ENCODE data around the gene GCC2. TPM values are rescaled to one million over a fixed set of nuclear protein-coding genes. Genes with fewer than 3 reads are reported as not detected.
"Not testable (repeated sequence)": the region's sequence is repeated elsewhere in the genome, so short reads cannot be mapped to it uniquely, and the experiment has no call there.

GCC2 gene
- polyA plus RNA-seq, 1 donor: 19.4 TPM

DNA sequence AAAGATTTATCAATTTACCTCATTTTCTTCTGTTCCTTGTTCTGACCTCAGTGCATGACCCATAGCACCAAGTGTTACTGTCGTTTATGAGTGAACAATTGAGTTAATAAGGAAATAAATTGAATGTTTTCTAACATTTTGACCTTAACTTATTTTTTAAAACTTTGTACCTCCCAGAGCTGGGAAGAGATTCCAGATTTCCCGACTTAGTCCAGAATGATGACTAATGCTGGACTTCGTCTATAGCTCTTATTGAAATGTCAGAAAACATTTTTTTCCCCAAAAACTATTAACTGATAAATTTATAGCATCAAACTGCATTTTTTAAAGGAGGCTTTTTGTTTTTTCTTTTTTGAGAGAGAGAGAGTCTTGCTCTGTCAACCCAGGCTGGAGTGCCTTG is 63.4 kb downstream of the GCC2 start:
- DNase-seq (ENCODE audit: low read depth): peak; percentile 63

DNA sequence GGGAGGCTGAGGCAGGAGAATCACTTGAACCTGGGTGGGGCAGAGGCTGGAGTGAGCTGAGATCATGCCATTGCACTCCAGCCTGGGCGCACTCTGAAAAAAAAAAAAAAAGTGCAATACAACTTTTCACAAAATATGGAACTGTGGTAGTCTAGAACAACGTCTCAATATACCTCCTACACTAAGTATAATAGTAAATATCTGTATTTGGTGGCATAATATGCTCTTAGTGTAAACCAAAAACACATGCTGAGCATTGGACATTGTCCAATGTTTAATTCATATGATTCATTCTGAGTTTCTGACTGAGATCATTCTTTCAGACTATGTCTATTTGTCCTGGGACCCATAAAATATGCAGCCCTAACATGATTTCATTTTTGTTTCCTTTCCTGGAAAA is 65.5 kb downstream of the GCC2 start:
- not testable (repeated sequence) for DNase-seq (ENCODE audit: low read depth)

DNA sequence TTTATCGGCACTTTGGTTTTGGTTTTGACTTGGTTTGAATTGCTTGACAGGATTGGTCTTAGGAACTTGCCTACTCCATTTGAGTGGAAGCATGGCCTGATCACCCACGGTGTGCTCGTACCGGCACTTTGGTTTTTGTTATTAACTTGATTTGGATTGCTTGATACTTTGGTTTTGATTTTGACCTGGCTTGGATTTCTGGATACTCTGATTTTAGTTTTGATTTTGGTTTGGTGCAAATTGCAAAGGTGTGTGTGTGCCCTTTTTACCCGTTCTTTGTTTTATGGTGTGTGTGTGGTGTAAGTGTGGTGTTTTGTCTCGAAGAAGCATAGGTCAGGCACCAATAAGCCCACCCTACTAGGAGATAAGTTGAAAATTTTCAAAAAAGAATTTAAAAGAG is 75.7 kb downstream of the GCC2 start:
- not testable (repeated sequence) for DNase-seq (ENCODE audit: low read depth)

DNA sequence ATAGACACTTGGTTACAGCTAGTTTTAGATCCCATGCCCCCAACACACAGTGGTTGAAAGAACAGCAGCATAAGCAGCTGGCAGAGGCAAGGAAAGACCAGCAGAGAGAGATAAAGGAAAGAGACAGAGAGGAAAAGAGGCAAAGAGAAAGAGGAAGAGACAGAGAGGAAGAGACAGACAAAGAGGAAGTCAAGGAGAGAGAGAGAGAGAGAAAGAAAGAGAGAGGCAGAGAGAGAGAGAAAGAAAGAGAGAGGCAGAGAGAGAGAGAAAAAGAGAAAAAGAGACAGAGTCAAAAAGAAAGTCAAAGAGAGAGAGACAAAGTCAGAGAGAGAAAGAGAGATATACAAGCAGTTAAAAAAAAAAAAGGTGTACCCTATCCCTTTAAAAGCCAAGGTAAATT is 76.3 kb downstream of the GCC2 start:
- DNase-seq (ENCODE audit: low read depth): not testable (repeated sequence)

DNA sequence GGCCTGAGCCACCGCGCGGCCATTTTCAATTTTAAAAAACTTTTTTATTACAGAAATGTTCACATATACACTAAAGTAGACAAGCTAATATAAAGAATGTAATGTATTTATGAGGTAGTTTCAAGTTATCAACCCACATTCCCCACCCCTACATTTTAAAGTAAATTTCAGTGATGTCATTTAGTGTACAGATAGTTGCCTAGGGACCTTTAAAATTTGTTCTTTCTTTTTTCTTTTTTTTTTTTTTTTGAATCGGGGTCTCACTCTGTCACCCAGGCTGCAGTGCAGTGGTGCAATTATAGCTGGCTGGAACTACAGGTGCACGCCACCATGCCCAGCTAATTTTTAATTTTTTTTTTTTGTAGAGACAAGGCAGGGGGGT is 82.7 kb downstream of the GCC2 start:
- DNase-seq (ENCODE audit: low read depth): no peak

DNA sequence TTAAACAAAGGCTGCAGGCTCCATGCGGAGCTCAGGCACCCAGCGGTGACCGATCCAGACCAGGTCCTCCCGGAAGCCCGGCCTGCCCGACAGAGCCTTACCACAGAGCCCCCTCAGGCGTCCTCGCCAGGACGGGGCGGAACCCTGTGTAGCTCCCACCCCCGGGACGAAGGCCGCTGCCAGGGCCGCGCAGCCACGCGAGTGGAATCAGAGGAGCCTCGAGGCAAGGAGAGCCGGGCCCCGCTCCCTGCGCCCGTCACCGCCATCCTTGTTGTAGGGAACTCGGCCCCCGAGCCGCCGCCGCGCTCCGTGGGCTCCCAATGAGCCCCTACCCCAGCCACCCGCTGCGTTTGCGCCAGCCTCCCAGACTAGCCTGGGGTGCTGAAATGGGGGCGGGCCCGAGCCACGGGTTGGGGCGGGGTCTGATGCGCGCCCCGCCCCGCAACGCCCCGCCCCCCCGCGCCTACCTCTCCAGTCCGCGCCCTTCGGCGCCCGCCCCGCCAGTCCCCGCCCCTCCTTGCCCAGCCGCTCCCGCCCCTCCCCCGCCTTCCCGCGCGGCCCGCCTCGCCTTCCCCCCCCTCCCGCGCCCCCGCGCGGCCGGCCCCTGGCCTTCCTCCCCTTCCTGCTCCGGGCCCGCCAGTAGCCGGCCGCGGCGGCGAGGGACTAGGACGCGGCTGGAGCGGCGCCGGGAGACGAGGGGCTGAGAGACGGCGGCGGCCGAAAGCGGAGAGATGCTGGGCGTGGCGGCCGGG is 85.0 kb downstream of the GCC2 start, which contains the start of gene LIMS1:
Gene LIMS1, plus strand, starts transcription at position 639 of the 752 bp plus-strand sequence. Its CDS starts 93 bp downstream, at position 732.
- DNase-seq (ENCODE audit: low read depth): peak; percentile 35

DNA sequence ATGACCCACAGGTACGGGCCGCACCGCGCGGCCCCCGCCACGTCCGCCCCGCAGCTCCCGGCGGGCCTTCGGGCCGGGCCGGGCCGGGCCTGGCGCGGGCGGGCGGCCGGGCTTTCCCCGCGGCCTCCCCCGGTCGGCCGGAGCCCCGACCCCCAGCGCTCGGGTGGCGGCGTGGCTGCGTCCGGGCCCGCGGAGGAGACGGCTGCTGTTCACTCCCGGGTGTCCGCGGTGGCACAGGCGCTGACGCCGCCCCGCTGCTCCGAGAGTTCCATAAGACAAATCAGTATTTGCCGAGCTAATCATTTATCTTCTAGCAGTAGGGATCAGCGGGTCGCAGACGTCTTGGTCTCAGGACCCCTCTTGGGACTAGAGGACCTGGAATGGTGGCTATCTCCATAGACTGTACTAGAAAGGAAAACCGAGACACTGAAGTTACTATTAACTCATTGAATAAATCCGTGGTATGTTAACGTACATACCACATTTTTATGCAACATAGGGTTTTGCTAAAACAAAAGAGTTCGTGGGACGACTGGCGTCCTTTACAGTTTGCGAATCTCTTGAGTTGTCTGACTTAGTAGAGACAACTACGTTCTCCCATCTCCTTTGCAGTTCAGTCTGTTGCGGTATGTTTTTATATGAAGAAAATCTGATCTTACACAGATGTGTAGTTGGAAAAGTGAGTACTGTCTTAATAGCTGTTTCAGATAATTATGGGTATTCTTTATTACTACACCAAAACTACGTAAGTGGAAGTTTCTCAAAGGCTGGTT is 85.8 kb downstream of the GCC2 start:
- DNase-seq (ENCODE audit: low read depth): no peak

DNA sequence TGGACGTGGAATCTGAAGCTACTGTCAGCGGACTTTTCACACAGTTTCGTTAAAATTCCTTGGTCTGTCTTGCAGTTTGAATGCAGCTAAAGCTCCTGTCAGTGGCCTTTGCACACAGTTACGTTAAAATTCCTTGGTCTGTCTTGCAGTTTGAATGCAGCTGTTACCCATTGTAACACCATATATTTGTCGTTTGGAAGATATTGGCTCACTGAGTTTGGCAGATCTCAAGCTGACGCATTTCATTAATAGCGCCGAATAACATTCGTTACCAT is 86.3 kb downstream of the GCC2 start:
- DNase-seq (ENCODE audit: low read depth): no peak

DNA sequence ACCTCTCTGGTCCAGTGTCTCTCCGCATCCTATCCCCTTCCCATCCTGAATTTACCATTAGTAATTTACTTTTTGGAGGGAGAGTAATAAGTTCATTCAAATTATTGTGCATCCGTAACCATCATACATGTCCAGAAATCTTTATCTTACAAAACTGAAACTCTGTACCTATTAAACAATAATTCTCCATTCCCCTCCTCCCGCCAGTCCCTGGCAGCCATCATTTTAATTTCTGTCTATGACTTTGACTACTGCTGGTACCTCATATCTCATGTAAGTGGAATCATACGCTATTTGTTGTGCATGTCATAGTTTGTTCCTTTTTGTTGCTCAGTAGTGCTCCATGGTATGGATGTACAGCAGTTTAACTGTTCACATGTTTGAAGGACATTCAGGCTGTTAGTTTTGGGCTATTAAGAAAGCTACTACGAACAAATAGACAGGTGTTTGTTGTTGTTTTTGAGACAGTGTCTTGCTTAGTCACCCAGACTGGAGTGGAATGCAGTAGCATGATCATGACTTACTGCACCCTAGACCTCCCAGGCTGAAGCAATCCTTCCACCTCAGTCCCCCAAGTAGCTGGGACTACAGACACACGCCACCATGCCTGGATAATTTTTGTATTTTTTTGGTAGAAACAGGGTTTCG is 87.3 kb downstream of the GCC2 start:
- DNase-seq (ENCODE audit: low read depth): no peak

DNA sequence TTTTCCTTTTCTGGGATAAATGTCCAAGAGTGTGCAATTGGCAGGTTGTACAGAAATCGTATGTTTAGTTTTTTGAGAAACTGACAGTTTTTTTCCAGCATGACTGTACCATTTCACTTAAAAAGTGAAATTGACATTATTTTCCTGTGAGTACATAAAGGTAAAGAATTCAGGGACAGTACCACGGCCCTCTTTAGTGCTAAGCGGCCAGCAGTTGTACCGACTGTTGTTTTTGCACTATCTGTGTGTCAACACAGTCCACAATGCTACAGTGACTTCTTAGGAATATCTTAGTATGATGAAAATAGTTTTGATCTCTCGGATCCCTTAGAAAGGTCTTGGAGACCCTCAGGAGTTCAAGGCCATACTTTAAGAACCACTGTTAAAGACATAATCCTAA is 87.9 kb downstream of the GCC2 start:
- DNase-seq (ENCODE audit: low read depth): no peak

DNA sequence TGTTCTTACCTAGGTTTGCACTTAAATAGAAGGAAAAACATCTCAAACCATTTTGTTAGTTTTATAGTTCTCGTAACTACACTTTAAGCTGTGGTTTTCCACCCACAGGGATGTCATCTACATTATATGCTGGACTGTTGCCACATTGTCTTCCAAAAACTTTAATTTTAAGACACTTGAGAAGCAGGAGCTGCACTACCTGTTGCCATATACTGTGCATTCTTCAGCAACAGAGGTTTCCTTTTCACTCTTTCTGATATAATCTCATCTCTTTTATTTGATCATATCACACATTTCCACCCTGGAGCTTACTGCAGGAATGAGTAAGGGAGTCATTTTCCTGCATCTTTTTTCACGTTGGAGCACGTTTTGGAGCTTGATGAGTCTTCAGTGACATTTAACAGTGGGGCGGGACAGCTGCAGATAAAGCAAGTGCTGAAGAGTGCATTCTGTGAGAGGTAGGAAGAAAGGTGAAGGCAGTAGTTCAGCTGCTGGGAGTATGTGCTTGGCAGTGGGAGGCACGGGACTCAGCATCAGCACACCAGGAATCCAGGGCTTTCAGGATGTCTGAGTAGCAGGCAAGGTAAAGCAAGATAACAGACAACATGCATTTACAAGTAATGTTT is 89.1 kb downstream of the GCC2 start:
- no peak for DNase-seq (ENCODE audit: low read depth)

DNA sequence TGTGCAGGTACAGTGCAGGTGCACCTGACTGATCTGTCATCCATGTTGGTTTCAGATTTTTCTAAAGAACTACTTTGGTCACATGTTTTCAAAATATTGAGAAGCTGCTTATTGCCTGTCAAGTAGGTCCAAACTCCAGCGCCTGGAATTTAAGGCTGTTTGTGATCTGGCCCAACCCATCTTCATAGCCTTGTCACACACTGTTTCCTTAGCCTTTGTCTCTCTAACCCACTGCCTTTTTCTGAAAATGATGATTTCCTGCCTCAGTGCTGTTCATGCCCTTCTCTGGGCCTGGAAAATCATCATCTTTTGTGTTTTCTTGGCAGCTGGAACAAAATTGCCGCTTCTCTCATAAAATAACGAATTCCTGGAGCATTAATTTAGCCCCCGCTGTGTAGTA is 92.4 kb downstream of the GCC2 start:
- no peak for DNase-seq (ENCODE audit: low read depth)

DNA sequence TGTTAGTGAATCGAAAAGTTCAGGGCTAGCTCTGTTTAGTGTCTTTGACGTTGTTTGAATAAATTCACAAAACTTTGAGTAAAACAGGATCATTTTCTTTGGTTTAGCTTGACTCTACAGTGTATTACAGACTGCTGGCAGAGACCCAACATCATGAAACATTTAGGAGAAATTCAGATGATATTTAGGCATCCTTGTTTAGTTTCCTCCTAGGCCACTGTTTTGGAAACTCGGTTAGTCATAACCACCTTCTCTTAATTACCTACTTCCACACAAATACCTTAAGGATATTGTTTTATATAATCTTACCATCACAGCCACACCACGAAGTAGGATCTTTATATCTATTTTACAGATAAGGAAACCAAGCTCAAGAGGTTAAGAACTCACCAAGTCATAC is 93.1 kb downstream of the GCC2 start:
- peak; percentile 62 for DNase-seq (ENCODE audit: low read depth)

DNA sequence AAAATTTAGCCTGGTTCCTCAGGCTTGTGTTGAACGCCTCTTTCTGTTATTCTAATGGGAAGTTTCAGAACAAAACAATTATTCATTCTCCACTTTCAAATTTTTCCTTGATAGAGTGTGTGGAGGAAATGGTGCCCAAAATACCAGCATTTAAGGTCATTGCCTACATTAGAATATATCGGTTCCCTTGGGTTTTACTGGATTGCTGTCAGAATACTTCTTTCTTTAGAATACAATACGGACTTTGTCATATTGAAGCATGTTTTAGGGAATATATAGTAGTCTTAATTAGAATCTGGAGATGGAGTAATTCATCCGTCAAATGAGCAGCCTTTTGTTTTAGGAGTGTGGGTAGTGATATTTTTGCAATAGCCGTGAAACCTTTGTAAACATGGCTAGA is 98.6 kb downstream of the GCC2 start:
- DNase-seq (ENCODE audit: low read depth): no peak

DNA sequence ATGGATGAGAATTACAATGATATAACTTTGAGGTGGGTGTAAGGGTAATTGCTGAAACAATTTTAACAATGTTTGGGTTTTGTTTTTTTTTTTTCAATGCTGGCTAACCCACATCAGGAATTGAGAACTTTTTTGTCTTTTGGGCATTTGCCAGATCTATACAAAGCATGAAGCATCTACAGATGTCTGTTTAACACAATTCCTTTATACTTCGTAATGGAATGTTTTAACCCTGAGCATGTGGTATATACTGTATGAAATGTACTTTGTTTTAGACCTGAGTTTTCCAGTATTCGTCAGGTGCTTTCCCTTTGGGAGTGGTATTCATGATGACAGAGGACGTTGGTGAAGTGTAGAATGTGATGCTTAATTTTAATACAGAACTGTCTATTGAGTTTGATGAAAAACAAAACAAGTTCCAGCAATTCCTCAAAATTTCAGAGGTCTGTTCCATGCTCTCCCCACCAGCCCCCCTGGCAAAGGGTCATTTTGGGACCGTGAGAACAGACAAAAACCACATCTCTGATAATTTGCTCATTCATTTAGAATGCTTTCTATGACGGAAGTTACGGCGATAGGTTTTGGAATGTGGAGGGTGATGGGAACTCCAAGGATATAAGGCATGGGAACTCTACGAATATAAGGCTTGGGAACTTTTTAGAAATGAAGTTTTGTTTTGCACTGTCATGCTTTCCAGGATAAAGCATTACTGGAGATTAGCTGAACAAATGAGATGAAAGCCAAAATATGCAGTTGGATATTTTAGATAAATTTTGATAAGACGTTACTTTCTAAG is 99.4 kb downstream of the GCC2 start:
- no peak for DNase-seq (ENCODE audit: low read depth)

DNA sequence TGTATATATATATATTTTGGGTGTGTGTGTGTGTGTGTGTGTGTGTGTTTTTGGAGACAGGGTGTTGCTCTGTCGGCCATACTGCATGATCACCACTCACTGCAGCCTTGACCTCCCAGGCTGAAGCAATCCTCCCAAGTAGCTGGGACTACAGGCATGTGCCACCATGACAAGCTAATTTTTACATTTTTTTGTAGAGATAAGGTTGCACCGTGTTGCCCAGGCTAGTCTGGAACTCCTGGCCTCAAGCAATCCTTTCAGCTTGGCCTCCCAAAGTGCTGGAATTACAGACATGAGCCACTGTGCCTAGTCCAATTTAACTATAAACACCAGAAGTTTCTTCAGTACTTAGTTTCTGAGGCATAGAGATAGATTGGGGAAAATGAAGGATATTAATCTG is 103.6 kb downstream of the GCC2 start:
- no peak for DNase-seq (ENCODE audit: low read depth)

DNA sequence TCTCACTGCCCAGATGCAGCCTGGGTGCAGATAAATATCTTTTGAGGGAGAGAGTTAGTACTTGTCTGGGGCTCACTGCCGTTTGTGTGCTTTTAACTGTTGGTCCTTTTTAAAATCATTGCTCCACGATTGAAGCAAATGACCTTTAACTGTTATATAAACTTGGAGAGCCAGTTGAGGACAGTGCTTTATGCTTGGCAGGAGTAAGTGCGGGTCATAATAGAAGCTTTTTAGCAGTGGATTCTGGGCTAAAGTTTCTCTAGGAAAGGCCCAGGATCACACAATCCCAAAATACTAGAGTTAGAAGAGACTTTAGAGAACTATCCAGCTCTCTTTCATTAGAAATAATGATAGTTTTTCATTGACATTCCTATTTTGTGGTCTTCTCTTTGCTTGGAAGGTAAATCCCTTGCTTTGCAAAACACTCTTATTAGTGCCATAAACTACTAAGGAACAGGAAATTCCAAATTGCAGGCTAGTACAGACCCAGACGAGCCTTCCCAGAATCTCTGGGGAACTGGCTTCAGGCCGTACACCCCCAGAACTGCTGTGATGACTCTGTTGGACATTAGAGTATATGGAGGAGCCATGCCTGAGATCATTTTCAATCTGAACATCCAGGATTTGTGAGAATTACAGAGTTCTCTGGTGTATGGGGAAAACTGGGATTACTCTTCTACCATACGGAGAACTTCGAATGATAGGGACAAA is 104.4 kb downstream of the GCC2 start:
- no peak for DNase-seq (ENCODE audit: low read depth)

DNA sequence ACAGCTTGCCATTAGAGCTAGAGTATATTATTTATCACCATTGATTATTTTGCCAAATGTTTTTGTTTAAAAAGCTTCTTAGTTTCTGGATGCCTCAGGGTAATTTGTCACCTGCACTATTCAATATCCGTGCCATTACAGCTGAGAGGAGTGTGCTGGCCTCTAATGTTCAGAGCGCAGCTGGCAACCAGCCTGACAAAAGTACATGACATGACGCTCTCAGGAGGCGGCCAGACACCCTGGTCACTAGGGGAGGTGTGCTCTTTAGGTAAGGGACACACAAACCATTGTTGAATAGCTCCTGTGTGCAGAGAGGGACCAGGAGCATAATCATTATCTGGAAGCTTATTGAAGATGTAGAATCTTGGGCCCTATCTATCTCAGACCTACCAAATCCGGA is 105.5 kb downstream of the GCC2 start:
- no peak for DNase-seq (ENCODE audit: low read depth)

DNA sequence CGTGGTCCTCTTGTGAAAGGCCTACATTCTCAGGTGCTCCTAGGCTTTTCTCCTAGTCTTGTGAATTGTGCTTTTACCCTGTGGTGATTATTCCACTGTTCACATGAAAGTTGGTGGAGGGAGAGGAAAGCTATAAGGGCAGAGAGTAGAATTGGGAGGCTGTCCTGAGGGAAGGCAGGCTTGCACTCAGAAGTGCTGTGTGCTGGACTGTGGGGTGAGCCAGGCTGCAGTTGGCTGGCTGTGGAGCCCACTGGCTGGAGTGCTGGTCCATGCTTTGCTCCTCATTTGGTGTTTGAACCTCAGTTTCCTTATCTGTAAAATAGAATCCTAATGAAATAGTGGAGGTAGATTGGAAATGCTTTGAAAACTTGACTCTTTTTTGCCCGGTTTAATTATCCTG is 106.6 kb downstream of the GCC2 start:
- no peak for DNase-seq (ENCODE audit: low read depth)

DNA sequence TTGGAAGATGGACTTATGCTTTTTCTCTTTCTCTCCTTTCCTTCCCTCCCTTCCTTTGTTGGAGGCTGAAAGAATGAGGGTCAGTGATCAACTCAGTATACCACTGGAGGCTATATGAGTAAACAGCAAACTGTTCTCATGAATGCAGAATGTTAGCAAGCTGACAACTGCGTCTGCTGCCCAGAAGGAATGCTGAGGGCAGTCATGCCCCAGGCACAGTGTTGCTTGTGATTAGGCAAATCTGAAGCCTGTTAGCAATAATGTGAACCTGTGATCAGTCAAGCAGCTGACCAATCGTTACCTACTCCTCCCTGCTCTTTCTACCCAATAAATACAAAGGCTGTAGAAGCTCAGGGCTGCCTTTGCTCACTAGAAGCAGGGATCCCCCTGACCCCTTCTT is 107.6 kb downstream of the GCC2 start:
- not testable (repeated sequence) for DNase-seq (ENCODE audit: low read depth)

Measured in forelimb muscle (tissue), 1 donor.